ENCODE data around the gene CACNA2D3.

DNA sequence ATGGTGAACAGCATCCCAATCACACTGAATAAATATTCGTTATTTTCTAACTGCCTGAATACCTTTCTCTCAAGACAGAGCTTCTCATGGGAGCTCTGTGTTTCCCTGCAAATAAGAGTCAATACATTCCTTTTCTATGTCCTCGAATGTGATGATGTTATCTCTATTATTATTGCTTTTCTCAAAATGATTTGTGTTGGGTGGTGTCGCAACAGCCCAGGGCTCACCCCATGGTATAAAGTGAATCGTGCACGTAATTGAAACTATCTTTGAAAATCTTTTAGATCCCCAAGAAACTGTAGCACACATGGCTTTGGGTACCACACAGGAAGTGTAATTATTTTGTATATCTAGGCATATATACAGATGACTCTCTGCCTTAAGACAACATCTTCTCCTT, 996.1 kb downstream of the CACNA2D3 start:
- TF ChIP-seq, protein P1, sequence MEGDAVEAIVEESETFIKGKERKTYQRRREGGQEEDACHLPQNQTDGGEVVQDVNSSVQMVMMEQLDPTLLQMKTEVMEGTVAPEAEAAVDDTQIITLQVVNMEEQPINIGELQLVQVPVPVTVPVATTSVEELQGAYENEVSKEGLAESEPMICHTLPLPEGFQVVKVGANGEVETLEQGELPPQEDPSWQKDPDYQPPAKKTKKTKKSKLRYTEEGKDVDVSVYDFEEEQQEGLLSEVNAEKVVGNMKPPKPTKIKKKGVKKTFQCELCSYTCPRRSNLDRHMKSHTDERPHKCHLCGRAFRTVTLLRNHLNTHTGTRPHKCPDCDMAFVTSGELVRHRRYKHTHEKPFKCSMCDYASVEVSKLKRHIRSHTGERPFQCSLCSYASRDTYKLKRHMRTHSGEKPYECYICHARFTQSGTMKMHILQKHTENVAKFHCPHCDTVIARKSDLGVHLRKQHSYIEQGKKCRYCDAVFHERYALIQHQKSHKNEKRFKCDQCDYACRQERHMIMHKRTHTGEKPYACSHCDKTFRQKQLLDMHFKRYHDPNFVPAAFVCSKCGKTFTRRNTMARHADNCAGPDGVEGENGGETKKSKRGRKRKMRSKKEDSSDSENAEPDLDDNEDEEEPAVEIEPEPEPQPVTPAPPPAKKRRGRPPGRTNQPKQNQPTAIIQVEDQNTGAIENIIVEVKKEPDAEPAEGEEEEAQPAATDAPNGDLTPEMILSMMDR (IDR thresholded peaks at IDR 0.05): no peak
- TF ChIP-seq, protein P2, sequence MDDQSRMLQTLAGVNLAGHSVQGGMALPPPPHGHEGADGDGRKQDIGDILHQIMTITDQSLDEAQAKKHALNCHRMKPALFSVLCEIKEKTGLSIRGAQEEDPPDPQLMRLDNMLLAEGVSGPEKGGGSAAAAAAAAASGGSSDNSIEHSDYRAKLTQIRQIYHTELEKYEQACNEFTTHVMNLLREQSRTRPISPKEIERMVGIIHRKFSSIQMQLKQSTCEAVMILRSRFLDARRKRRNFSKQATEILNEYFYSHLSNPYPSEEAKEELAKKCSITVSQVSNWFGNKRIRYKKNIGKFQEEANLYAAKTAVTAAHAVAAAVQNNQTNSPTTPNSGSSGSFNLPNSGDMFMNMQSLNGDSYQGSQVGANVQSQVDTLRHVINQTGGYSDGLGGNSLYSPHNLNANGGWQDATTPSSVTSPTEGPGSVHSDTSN (IDR thresholded peaks at IDR 0.05): no peak
- no peak for TF ChIP-seq CEBPB (IDR thresholded peaks at IDR 0.05)
- TF ChIP-seq, protein P3, sequence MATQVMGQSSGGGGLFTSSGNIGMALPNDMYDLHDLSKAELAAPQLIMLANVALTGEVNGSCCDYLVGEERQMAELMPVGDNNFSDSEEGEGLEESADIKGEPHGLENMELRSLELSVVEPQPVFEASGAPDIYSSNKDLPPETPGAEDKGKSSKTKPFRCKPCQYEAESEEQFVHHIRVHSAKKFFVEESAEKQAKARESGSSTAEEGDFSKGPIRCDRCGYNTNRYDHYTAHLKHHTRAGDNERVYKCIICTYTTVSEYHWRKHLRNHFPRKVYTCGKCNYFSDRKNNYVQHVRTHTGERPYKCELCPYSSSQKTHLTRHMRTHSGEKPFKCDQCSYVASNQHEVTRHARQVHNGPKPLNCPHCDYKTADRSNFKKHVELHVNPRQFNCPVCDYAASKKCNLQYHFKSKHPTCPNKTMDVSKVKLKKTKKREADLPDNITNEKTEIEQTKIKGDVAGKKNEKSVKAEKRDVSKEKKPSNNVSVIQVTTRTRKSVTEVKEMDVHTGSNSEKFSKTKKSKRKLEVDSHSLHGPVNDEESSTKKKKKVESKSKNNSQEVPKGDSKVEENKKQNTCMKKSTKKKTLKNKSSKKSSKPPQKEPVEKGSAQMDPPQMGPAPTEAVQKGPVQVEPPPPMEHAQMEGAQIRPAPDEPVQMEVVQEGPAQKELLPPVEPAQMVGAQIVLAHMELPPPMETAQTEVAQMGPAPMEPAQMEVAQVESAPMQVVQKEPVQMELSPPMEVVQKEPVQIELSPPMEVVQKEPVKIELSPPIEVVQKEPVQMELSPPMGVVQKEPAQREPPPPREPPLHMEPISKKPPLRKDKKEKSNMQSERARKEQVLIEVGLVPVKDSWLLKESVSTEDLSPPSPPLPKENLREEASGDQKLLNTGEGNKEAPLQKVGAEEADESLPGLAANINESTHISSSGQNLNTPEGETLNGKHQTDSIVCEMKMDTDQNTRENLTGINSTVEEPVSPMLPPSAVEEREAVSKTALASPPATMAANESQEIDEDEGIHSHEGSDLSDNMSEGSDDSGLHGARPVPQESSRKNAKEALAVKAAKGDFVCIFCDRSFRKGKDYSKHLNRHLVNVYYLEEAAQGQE (IDR thresholded peaks at IDR 0.05): no peak
- TF ChIP-seq, protein P4, sequence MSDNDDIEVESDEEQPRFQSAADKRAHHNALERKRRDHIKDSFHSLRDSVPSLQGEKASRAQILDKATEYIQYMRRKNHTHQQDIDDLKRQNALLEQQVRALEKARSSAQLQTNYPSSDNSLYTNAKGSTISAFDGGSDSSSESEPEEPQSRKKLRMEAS (IDR thresholded peaks at IDR 0.05): no peak

All from A549 (cell line).